ENCODE data around the gene PEX11G. TPM values are rescaled to one million over a fixed set of nuclear protein-coding genes. Genes with fewer than 3 reads are reported as not detected.

PEX11G gene
- total and polyA plus RNA-seq, 8 donors = 1.5 to 6.8 (median 2.5) TPM

DNA sequence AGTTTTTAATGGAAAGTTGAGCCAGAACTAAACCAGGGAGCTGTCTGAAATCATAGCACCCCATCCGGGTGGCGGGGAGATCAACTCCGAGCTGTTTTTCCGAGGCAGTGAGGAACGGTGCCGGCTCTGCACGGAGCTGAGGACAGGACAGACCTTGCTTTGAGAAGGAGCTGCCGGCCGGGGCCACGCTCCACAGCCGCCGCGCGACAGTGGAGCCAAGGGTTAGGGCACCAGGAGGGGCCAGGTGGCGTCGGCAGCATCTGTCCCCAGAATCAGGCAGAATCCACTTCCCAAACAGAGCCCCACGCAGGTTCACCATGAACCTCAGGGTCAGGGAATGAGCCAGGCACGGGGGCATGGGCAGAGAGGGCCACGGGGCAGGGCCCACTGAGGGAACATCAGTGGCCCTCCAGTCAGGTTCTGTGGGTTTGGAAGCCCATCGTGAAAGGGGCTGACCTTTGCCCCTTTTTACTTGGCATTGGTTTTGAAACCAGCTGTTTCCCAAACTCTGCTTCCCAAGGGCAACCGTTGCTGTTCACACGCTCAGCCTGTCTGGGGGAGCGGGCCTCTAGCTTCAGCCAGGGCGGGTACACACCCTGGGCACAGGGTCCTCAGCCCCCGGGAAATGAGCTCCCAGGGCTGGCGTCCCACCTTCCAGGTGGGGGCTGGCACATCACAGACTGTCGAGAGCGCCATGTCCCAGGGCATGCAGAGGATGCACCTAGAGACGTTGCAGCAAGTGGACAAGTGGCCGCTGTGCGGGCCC lies 18.1 kb downstream of the PEX11G start:
- H3K27ac ChIP-seq = no peak overlapping the region
- TF ChIP-seq, protein P1, sequence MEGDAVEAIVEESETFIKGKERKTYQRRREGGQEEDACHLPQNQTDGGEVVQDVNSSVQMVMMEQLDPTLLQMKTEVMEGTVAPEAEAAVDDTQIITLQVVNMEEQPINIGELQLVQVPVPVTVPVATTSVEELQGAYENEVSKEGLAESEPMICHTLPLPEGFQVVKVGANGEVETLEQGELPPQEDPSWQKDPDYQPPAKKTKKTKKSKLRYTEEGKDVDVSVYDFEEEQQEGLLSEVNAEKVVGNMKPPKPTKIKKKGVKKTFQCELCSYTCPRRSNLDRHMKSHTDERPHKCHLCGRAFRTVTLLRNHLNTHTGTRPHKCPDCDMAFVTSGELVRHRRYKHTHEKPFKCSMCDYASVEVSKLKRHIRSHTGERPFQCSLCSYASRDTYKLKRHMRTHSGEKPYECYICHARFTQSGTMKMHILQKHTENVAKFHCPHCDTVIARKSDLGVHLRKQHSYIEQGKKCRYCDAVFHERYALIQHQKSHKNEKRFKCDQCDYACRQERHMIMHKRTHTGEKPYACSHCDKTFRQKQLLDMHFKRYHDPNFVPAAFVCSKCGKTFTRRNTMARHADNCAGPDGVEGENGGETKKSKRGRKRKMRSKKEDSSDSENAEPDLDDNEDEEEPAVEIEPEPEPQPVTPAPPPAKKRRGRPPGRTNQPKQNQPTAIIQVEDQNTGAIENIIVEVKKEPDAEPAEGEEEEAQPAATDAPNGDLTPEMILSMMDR (IDR thresholded peaks at IDR 0.05) = no peak
- H3K9me3 ChIP-seq = no peaks in the 10 kb centered on the region
- DNase-seq (peak in 3 of 6 donors; percentile 42 to 56 (median 43)), ATAC-seq (peak; percentile 51 to 72 (median 63)), FAIRE-seq (no peak)
- H3K27me3 ChIP-seq = no peaks in the 10 kb centered on the region
- intact Hi-C loops (cut with DNase I) = no loop called here
- H3K4me3 ChIP-seq = no peak overlapping the region
- peaks cover 0 to 4% (median 2%) of the 10 kb centered on the region in 3 donors for H3K4me1 ChIP-seq
- peaks cover 0 to 25% (median 14%) of the 10 kb centered on the region in 3 donors for H3K36me3 ChIP-seq
- WGBS, 2 donors = 46 to 58% methylated on average over 31 of the region's 31 CpGs

DNA sequence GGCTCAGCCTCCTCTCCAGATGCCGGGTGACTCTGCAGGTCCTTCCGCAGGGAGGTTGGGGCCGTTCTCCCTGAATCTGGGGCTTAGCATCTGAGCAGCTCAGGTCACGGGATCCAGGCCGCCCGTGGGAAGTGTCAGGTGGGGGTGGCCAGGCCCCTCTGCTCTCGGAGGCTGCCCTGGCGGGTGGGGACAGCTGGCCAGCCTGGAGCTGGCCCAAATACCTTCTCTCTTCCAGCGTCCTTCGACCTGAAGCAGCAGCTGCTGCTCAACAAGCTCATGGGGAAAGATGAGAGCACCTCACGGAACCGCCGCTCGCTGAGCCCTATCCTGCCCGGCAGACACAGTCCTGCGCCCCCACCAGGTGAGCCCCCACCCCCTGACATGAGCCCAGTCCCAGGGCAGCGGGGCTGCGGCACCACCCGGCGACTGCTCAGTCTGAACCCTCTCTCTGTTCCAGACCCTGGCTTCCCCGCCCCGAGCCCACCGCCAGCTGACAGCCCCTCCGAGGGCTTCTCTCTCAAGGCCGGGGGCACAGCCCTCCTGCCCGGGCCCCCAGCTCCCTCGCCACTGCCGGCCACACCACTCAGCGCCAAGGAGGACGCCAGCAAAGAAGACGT lies 19.1 kb downstream of the PEX11G start:
- Histone ChIP-seq H3K4me1 (peaks cover 0 to 4% (median 2%) of the 10 kb centered on the region in 3 donors), H3K27me3 (no peaks in the 10 kb centered on the region), H3K4me3 (no peak overlapping the region), H3K36me3 (peaks cover 0 to 29% (median 18%) of the 10 kb centered on the region in 3 donors), H3K9me3 (no peaks in the 10 kb centered on the region), H3K27ac (no peak overlapping the region)
- ATAC-seq (peak in 2 of 4 donors; percentile 5 to 8), FAIRE-seq (no peak), DNase-seq (peak in 1 of 6 donors; percentile 22)
- TF ChIP-seq, protein P1 (IDR thresholded peaks at IDR 0.05) = no peak
- intact Hi-C loops (cut with DNase I) = no loop called here
- 75 to 82% methylated on average over 30 to 31 of the region's 31 CpGs for WGBS, 2 donors

DNA sequence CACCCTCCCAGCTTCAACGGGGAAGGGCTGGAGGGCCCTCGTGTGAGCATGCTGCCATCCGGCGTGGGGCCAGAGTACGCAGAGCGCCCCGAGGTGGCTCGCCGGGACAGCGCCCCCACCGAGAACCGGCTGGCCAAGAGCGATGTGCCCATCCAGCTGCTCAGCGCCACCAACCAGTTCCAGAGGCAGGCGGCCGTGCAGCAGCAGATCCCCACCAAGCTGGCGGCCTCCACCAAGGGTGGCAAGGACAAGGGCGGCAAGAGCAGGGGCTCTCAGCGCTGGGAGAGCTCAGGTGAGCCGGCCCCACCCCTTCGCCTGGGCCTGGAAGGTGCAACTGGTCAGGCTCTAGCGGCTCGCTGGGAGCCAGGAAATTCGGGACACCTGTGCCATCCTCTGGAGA lies 20.0 kb downstream of the PEX11G start:
- intact Hi-C loops (cut with DNase I) = no loop called here
- no peak overlapping the region for H3K4me3 ChIP-seq
- TF ChIP-seq, protein P1 (IDR thresholded peaks at IDR 0.05) = no peak
- DNase-seq (peak in 1 of 6 donors; percentile 74), ATAC-seq (no peak), FAIRE-seq (no peak)
- whole genome bisulfite sequencing, 2 donors = 91 to 92% methylated on average over 24 of the region's 24 CpGs
- no peaks in the 10 kb centered on the region for H3K9me3 ChIP-seq
- H3K27me3 ChIP-seq = no peaks in the 10 kb centered on the region
- H3K36me3 ChIP-seq = peaks cover 0 to 38% (median 20%) of the 10 kb centered on the region in 3 donors
- H3K27ac ChIP-seq = no peak overlapping the region
- H3K4me1 ChIP-seq = peaks cover 0 to 4% (median 2%) of the 10 kb centered on the region in 3 donors

DNA sequence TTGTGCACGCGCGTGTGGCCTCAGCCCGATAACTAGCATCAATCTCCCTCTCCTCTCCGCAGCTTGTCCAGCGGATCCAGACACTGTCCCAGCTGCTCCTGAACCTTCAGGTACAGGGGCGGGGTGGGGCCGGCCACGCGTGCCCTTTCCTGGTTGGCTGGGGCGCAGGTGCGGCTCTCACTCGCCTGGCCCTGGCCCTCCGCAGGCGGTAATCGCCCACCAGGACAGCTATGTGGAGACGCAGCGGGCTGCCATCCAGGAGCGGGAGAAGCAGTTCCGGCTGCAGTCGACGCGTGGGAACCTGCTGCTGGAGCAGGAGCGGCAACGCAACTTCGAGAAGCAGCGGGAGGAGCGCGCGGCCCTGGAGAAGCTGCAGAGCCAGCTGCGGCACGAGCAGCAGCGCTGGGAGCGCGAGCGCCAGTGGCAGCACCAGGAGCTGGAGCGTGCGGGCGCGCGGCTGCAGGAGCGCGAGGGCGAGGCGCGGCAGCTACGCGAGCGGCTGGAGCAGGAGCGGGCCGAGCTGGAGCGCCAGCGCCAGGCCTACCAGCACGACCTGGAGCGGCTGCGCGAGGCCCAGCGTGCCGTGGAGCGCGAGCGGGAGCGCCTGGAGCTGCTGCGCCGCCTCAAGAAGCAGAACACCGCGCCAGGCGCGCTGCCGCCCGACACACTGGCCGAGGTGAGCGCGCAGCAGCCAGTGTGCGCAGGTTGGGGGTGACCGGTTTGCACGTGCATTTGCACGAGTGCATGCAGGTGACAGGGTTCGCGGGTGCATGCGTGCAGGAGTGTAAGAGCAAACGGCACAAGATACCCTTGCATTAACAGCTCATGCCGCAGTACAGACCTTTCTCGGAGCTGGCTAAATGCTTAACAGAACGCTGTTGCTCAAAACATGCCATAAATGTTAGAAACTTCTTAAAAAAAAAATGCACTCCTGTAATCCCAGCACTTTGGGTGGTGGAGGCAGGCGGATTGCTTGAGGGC lies 21.5 kb downstream of the PEX11G start:
- Histone ChIP-seq H3K9me3 (no peaks in the 10 kb centered on the region), H3K4me3 (no peak overlapping the region), H3K27ac (no peak overlapping the region), H3K27me3 (no peaks in the 10 kb centered on the region), H3K4me1 (peaks cover 0 to 4% (median 2%) of the 10 kb centered on the region in 3 donors), H3K36me3 (peaks cover 0 to 51% (median 27%) of the 10 kb centered on the region in 3 donors)
- TF ChIP-seq, protein P1 (IDR thresholded peaks at IDR 0.05) = no peak
- no peak for FAIRE-seq
- WGBS, 2 donors = 97 to 99% methylated on average over 86 of the region's 86 CpGs
- ATAC-seq = no peak
- no peak for DNase-seq
- intact Hi-C loops (cut with DNase I) = no loop called here

All from pancreas (tissue), 10 donors.